Smooth muscle cell (in vitro differentiated cells): Measurements from ENCODE around the gene ZNF438. TPM values are rescaled to one million over a fixed set of nuclear protein-coding genes. Genes with fewer than 3 reads are reported as not detected.

Source experiments
- DNase-seq: peaks from one replicate; lab custom pipeline; 2025; ENCODE audit not compliant: unreplicated experiment; lab: John Stamatoyannopoulos, UW
- H2AFZ ChIP-seq: fragments of 200-600 bp; sonication (generic); 2 replicates; pipeline ENCODE4 v1.6.0; 2016; ENCODE audit warnings: antibody characterized with exemption, low read depth, mild to moderate bottlenecking
- H3F3A ChIP-seq: fragments of 200-600 bp; sonication (generic); 2 replicates; pipeline ENCODE4 v1.6.0; 2017; ENCODE audit warnings: antibody characterized with exemption, low read depth
- H3K27ac ChIP-seq: fragments of 200-600 bp; sonication (generic); 2 replicates; pipeline ENCODE4 v1.5.1; 2016; ENCODE audit warnings: low read depth, mild to moderate bottlenecking
- H3K27me3 ChIP-seq: fragments of 200-600 bp; sonication (generic); 2 replicates; pipeline ENCODE4 v1.6.1; 2016; ENCODE audit warnings: low read depth, mild to moderate bottlenecking
- H3K36me3 ChIP-seq: fragments of 200-600 bp; sonication (generic); 2 replicates; pipeline ENCODE4 v1.5.1; 2016; ENCODE audit warnings: low read depth
- H3K4me1 ChIP-seq: fragments of 200-600 bp; sonication (generic); 2 replicates; pipeline ENCODE4 v1.5.1; 2016; ENCODE audit warnings: low read depth
- H3K4me2 ChIP-seq: fragments of 200-600 bp; sonication (generic); 2 replicates; pipeline ENCODE4 v1.6.0; 2016; ENCODE audit warnings: mild to moderate bottlenecking
- H3K4me3 ChIP-seq: fragments of 200-600 bp; sonication (generic); 2 replicates; pipeline ENCODE4 v1.5.1; 2016; ENCODE audit warnings: mild to moderate bottlenecking
- H3K79me2 ChIP-seq: fragments of 200-600 bp; sonication (generic); 2 replicates; pipeline ENCODE4 v1.6.0; 2016; ENCODE audit warnings: low read depth, mild to moderate bottlenecking
- H3K9ac ChIP-seq: fragments of 200-600 bp; sonication (generic); 2 replicates; pipeline ENCODE4 v1.6.0; 2016; ENCODE audit warnings: low read depth
- H3K9me3 ChIP-seq: fragments of 200-600 bp; sonication (generic); replicated peaks from 2 replicates; pipeline ENCODE4 v1.5.1; 2016; ENCODE audit warnings: low read depth
- H4K20me1 ChIP-seq: fragments of 200-600 bp; sonication (generic); 2 replicates; pipeline ENCODE4 v1.6.0; 2016; ENCODE audit warnings: low read depth
- CTCF ChIP-seq: fragments of 200-600 bp; sonication (generic); IDR thresholded peaks from 2 replicates; pipeline ENCODE4 v1.5.1; 2017; ENCODE audit warnings: borderline replicate concordance, mild to moderate bottlenecking, antibody characterized with exemption; ENCODE audit not compliant: insufficient read depth, poor library complexity, severe bottlenecking
- WGBS: methylation state at CpG from one replicate; pipeline ENCODE4 v1.1.7; 2016; ENCODE audit warnings: low lambda C conversion rate; 5-methylcytosine and 5-hydroxymethylcytosine counted together
- polyA plus RNA-seq: library from polyadenylated mRNA; unstranded; fragments of >200 nt; fragmentation: Nextera tagmentation; extraction: Ambion mirVana; gene quantifications from 2 replicates; pipeline ENCODE4 v1.2.1, GENCODE V29; 2016
- total RNA-seq: library from RNA; depleted of rRNA; stranded (reverse); fragments of >200 nt; gene quantifications from 2 replicates; pipeline ENCODE4 v1.2.3, GENCODE V29; 2014

Gene ZNF438
- total and polyA plus RNA-seq, 2 experiments from 2014 or later: 2.8 to 3.4 TPM

- H4K20me1 ChIP-seq: no peaks in the 10 kb centered on the region
- H3F3A ChIP-seq: no peaks in the 10 kb centered on the region
- DNase-seq: no peak
- H3K79me2 ChIP-seq: no peaks in the 10 kb centered on the region
- H3K4me3 ChIP-seq: no peak overlapping the region
- no peaks in the 10 kb centered on the region for H3K9me3 ChIP-seq
- H3K27me3 ChIP-seq: no peaks in the 10 kb centered on the region
- H3K4me1 ChIP-seq: no peaks in the 10 kb centered on the region
- no peak for TF ChIP-seq CTCF
- H2AFZ ChIP-seq: no peak overlapping the region
- H3K4me2 ChIP-seq: no peak overlapping the region
- WGBS: 94% methylated on average over 2 of the region's 2 CpGs
- no peak overlapping the region for H3K9ac ChIP-seq
- H3K27ac ChIP-seq: no peak overlapping the region
- no peaks in the 10 kb centered on the region for H3K36me3 ChIP-seq
Observed at GRCh38 chr10:30806850-30807249, 224.8 kb downstream of the ZNF438 start.

GRCh38 chr10:30805061-30805460 lies 226.6 kb downstream of the ZNF438 start:
- H3K9me3 ChIP-seq: no peaks in the 10 kb centered on the region
- H3K36me3 ChIP-seq: no peaks in the 10 kb centered on the region
- no peaks in the 10 kb centered on the region for H3K4me1 ChIP-seq
- no peak for DNase-seq
- H3K27me3 ChIP-seq: no peaks in the 10 kb centered on the region
- H2AFZ ChIP-seq: no peak overlapping the region
- no peaks in the 10 kb centered on the region for H4K20me1 ChIP-seq
- H3K27ac ChIP-seq: no peak overlapping the region
- H3F3A ChIP-seq: no peaks in the 10 kb centered on the region
- TF ChIP-seq CTCF: no peak
- no peaks in the 10 kb centered on the region for H3K79me2 ChIP-seq
- H3K9ac ChIP-seq: no peak overlapping the region
- WGBS: 90% methylated on average over 9 of the region's 9 CpGs
- H3K4me2 ChIP-seq: no peak overlapping the region
- no peak overlapping the region for H3K4me3 ChIP-seq

GRCh38 chr10:30804478-30805055 lies 227.1 kb downstream of the ZNF438 start:
- Histone ChIP-seq H3K4me1 (no peaks in the 10 kb centered on the region), H3K27ac (no peak overlapping the region), H3K27me3 (no peaks in the 10 kb centered on the region), H3K36me3 (no peaks in the 10 kb centered on the region), H3K9ac (no peak overlapping the region), H4K20me1 (no peaks in the 10 kb centered on the region), H3K79me2 (no peaks in the 10 kb centered on the region), H3F3A (no peaks in the 10 kb centered on the region), H3K4me2 (no peak overlapping the region), H2AFZ (no peak overlapping the region), H3K4me3 (no peak overlapping the region), H3K9me3 (no peaks in the 10 kb centered on the region)
- WGBS: 68% methylated on average over 7 of the region's 7 CpGs
- no peak for DNase-seq
- TF ChIP-seq CTCF: no peak

- Histone ChIP-seq H3K9me3 (no peaks in the 10 kb centered on the region), H3K79me2 (no peaks in the 10 kb centered on the region), H3K4me3 (no peak overlapping the region), H4K20me1 (no peaks in the 10 kb centered on the region), H2AFZ (no peak overlapping the region), H3K4me2 (no peak overlapping the region), H3K27me3 (no peaks in the 10 kb centered on the region), H3K4me1 (no peaks in the 10 kb centered on the region), H3F3A (no peaks in the 10 kb centered on the region), H3K36me3 (no peaks in the 10 kb centered on the region), H3K9ac (no peak overlapping the region), H3K27ac (no peak overlapping the region)
- TF ChIP-seq CTCF: no peak
- no peak for DNase-seq
- WGBS: 58% methylated on average over 5 of the region's 5 CpGs
Observed at GRCh38 chr10:30803892-30804322, 227.8 kb downstream of the ZNF438 start.
